Measurements from ENCODE around the gene NLGN1. TPM values are rescaled to one million over a fixed set of nuclear protein-coding genes. Genes with fewer than 3 reads are reported as not detected.

NLGN1 gene
- total RNA-seq, 1 experiment from 2014 or later: 0.85 TPM

DNA sequence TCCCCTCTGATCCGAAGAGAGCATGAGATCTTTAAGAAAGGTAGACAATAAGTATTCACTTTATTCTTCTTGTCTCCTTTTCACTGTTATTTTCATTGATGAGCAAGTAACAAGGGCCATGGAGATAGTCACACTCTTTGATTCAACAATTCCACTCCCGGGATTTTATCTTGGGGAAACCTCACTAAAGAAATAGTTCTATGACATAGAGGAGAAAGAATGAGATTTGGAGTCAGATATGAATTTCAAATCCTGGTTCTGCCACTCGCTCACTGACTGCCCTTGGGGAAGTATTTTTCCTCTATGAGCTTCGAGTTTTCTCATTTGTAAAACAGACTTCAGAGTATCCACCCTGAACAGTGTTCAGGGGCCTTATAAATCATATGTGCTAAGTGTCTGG lies 514.6 kb downstream of the NLGN1 start:
- H3K36me3 ChIP-seq (ENCODE audit: control insufficient read depth, insufficient read depth, low read length): no peaks in the 10 kb centered on the region
- H3K4me1 ChIP-seq (ENCODE audit: control insufficient read depth, insufficient read depth, low read length): no peaks in the 10 kb centered on the region
- intact Hi-C loops (cut with micrococcal nuclease; ENCODE audit: unreplicated experiment): no loop called here
- in situ Hi-C loops (cut with HindIII; ENCODE audit: low pct_unique_long_range_greater_than_20kb, low sequenced_read_pairs): no loop called here
- H3K9me3 ChIP-seq (ENCODE audit: control insufficient read depth, insufficient read depth, low read depth, low read length): no peaks in the 10 kb centered on the region
- H3K27me3 ChIP-seq (ENCODE audit: control insufficient read depth, insufficient read depth, low read length): no peaks in the 10 kb centered on the region
- H3K4me3 ChIP-seq (ENCODE audit: low read depth in 2 of 2, low read length in 2 of 2): no peak overlapping the region
- BruUV-seq (replicated peaks): no TSS peak
- no peak for DNase-seq (ENCODE audit: low read depth, low spot score)
- CTCF ChIA-PET: no interaction called here
- H3K27ac ChIP-seq (ENCODE audit: low read length): no peak overlapping the region
- no peak for ATAC-seq
- POLR2A ChIA-PET: no interaction called here
- TF ChIP-seq, protein P1, sequence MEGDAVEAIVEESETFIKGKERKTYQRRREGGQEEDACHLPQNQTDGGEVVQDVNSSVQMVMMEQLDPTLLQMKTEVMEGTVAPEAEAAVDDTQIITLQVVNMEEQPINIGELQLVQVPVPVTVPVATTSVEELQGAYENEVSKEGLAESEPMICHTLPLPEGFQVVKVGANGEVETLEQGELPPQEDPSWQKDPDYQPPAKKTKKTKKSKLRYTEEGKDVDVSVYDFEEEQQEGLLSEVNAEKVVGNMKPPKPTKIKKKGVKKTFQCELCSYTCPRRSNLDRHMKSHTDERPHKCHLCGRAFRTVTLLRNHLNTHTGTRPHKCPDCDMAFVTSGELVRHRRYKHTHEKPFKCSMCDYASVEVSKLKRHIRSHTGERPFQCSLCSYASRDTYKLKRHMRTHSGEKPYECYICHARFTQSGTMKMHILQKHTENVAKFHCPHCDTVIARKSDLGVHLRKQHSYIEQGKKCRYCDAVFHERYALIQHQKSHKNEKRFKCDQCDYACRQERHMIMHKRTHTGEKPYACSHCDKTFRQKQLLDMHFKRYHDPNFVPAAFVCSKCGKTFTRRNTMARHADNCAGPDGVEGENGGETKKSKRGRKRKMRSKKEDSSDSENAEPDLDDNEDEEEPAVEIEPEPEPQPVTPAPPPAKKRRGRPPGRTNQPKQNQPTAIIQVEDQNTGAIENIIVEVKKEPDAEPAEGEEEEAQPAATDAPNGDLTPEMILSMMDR (IDR thresholded peaks at IDR 0.05): no peak
- no peak for TF ChIP-seq POLR2AphosphoS5 (IDR thresholded peaks at IDR 0.05; ENCODE audit: low read depth, low read length)
- no peak for TF ChIP-seq TCF7L2 (IDR thresholded peaks at IDR 0.05; ENCODE audit: low read depth, low read length)
- TF ChIP-seq SIN3A (IDR thresholded peaks at IDR 0.05; ENCODE audit: borderline replicate concordance, insufficient read depth, low read depth, low read length): no peak
- TF ChIP-seq, protein P2, sequence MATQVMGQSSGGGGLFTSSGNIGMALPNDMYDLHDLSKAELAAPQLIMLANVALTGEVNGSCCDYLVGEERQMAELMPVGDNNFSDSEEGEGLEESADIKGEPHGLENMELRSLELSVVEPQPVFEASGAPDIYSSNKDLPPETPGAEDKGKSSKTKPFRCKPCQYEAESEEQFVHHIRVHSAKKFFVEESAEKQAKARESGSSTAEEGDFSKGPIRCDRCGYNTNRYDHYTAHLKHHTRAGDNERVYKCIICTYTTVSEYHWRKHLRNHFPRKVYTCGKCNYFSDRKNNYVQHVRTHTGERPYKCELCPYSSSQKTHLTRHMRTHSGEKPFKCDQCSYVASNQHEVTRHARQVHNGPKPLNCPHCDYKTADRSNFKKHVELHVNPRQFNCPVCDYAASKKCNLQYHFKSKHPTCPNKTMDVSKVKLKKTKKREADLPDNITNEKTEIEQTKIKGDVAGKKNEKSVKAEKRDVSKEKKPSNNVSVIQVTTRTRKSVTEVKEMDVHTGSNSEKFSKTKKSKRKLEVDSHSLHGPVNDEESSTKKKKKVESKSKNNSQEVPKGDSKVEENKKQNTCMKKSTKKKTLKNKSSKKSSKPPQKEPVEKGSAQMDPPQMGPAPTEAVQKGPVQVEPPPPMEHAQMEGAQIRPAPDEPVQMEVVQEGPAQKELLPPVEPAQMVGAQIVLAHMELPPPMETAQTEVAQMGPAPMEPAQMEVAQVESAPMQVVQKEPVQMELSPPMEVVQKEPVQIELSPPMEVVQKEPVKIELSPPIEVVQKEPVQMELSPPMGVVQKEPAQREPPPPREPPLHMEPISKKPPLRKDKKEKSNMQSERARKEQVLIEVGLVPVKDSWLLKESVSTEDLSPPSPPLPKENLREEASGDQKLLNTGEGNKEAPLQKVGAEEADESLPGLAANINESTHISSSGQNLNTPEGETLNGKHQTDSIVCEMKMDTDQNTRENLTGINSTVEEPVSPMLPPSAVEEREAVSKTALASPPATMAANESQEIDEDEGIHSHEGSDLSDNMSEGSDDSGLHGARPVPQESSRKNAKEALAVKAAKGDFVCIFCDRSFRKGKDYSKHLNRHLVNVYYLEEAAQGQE (IDR thresholded peaks at IDR 0.05; ENCODE audit: insufficient read depth in 1 of 2, low read depth in 2 of 2, low read length in 1 of 2): no peak

DNA sequence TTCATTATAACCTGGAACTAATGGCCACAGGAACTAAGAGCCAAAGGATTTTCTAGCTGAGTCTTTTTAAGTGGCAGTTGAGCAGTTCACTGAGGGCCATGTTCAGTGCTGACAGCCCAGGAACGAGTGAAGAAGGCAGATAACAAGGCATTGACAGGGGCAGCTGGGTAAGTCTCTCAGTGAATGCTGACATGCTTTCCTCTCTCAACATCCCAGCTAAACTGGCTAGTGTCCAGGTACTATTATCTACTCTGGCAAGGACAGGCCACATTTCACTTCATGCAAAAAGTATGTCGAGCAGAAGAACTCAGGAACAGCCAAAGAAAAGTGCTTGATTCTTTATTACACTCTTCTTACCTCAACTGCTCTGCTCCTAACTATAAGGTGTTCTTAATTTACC lies 515.9 kb downstream of the NLGN1 start:
- TF ChIP-seq TCF7L2 (IDR thresholded peaks at IDR 0.05; ENCODE audit: low read depth, low read length) (no peak), POLR2AphosphoS5 (IDR thresholded peaks at IDR 0.05; ENCODE audit: low read depth, low read length) (no peak), SIN3A (IDR thresholded peaks at IDR 0.05; ENCODE audit: borderline replicate concordance, insufficient read depth, low read depth, low read length) (no peak)
- TF ChIP-seq, protein P1 (IDR thresholded peaks at IDR 0.05): no peak
- TF ChIP-seq, protein P2 (IDR thresholded peaks at IDR 0.05; ENCODE audit: insufficient read depth in 1 of 2, low read depth in 2 of 2, low read length in 1 of 2): no peak
- Histone ChIP-seq H3K27ac (ENCODE audit: low read length) (no peak overlapping the region), H3K9me3 (ENCODE audit: control insufficient read depth, insufficient read depth, low read depth, low read length) (no peaks in the 10 kb centered on the region), H3K4me1 (ENCODE audit: control insufficient read depth, insufficient read depth, low read length) (no peaks in the 10 kb centered on the region), H3K36me3 (ENCODE audit: control insufficient read depth, insufficient read depth, low read length) (no peaks in the 10 kb centered on the region), H3K27me3 (ENCODE audit: control insufficient read depth, insufficient read depth, low read length) (no peaks in the 10 kb centered on the region), H3K4me3 (ENCODE audit: low read depth in 2 of 2, low read length in 2 of 2) (no peak overlapping the region)
- no TSS peak for BruUV-seq (replicated peaks)
- DNase-seq (ENCODE audit: low read depth, low spot score) (no peak), ATAC-seq (no peak)
- in situ Hi-C loops (cut with HindIII; ENCODE audit: low pct_unique_long_range_greater_than_20kb, low sequenced_read_pairs) (no loop called here), intact Hi-C loops (cut with micrococcal nuclease; ENCODE audit: unreplicated experiment) (no loop called here)
- CTCF ChIA-PET: no interaction called here
- POLR2A ChIA-PET: no interaction called here

All from Panc1 (cell line).